GM23338 (cell line): ENCODE measurements around the gene CRYBB2.

Experiments used
- CREB1 ChIP-seq: fragments of 250-450 bp; sonication (Bioruptor Pico); IDR thresholded peaks from 2 replicates; pipeline ENCODE4 v1.5.0; 2020; ENCODE audit warnings: low read depth, mild to moderate bottlenecking, moderate library complexity
- EZH2 ChIP-seq: fragments of 200-600 bp; sonication (generic); IDR thresholded peaks from one replicate; pipeline ENCODE4 v1.8.0; 2017; ENCODE audit warnings: antibody characterized with exemption, mild to moderate bottlenecking, low read depth; ENCODE audit not compliant: unreplicated experiment
- TF ChIP-seq, protein P1 (sequence below), 2 experiments: fragments of 200-600 bp in 1 of 2; sonication (generic) in 1 of 2; conservative IDR thresholded peaks; 2 replicates each; pipeline versions ENCODE4 v1.5.1 to v1.6.1; 2016 to 2017; ENCODE audit warnings: antibody characterized with exemption in 2 of 2, low read depth in 2 of 2, mild to moderate bottlenecking in 2 of 2, moderate library complexity in 1 of 2

DNA sequence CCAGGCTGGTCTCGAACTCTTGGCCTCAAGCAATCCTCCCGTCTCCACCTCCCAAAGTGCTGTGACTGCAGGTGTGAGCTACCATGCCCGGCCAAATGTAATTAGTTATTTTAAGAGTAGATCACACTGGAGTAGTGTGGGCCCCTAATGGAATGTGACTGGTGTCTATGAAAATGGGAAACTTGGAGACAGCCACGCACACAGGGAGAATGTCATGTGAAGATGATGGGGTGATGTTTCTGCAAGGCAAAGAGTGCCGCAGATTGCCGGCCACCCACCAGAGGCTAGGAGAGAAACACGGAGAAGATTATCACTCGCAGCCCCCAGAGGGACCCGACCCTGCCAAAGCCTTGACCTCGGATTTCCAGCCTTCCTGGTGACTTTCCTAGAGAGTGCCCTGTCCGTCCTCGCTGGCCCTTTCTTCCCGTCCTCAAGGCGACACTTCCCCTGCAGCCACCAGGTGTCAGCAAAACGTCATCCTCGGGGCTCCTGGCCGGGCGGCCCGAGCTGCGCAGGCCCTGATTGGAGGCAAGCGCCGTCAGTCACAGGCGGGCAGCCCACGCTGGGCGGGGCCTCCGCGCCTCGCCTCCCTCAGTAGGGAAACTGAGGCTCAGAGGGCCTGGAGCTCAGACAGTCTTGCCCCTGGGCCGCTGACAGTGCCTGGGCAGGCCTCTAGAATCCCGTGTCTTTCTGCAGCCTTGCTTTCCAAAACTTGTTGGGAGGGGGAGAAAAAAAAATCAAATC is 16.3 kb downstream of the CRYBB2 start:
- TF ChIP-seq, protein P1, sequence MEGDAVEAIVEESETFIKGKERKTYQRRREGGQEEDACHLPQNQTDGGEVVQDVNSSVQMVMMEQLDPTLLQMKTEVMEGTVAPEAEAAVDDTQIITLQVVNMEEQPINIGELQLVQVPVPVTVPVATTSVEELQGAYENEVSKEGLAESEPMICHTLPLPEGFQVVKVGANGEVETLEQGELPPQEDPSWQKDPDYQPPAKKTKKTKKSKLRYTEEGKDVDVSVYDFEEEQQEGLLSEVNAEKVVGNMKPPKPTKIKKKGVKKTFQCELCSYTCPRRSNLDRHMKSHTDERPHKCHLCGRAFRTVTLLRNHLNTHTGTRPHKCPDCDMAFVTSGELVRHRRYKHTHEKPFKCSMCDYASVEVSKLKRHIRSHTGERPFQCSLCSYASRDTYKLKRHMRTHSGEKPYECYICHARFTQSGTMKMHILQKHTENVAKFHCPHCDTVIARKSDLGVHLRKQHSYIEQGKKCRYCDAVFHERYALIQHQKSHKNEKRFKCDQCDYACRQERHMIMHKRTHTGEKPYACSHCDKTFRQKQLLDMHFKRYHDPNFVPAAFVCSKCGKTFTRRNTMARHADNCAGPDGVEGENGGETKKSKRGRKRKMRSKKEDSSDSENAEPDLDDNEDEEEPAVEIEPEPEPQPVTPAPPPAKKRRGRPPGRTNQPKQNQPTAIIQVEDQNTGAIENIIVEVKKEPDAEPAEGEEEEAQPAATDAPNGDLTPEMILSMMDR (conservative IDR thresholded peaks at IDR 0.05; ENCODE audit: low read depth in 2 of 2) = peak; percentile 83 to 96
- TF ChIP-seq CREB1 = peak; percentile 78
- no peak for TF ChIP-seq EZH2
